NCI-H1105 (cell line): ENCODE results near the gene TNS3.

Experiments used
- DNase-seq: peaks from one replicate; lab custom pipeline; 2025; lab: John Stamatoyannopoulos, UW

The TNS3 gene

DNA sequence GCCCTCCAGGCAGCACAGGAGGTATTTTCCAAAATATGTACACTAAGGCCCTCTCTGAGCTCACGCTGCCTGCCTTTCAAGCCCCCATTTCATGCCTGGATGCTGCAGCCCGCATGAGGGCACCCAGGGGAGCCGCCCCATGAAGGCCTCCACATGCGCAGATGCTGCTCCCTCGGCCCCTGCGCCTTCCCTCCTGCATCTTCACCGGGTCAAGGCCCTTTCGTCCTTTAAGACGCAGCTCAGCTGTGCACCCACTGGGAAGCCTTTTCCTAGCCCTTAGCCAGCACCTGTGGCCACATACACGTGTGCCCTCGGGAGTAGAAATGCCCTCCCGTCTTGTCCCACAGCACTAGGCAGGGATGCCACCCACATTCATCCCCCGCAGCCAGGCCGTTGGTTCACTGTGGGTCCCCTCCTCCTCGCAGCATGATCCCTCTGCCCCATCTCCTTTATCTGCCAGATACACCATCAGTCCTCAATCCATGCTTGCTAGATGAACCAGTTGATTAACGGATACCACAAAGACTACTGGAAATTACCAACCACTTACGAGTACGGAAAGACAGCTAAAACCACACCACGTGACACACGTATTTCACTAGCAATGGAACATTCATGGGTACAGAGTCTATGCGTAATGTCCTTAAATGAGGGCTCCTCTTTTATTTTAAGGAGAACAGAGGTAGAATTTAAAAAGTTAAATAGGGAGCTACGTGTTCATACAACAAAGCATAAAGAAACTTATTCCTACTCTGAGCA is 278.0 kb downstream of the TNS3 start:
- DNase-seq = no peak

DNA sequence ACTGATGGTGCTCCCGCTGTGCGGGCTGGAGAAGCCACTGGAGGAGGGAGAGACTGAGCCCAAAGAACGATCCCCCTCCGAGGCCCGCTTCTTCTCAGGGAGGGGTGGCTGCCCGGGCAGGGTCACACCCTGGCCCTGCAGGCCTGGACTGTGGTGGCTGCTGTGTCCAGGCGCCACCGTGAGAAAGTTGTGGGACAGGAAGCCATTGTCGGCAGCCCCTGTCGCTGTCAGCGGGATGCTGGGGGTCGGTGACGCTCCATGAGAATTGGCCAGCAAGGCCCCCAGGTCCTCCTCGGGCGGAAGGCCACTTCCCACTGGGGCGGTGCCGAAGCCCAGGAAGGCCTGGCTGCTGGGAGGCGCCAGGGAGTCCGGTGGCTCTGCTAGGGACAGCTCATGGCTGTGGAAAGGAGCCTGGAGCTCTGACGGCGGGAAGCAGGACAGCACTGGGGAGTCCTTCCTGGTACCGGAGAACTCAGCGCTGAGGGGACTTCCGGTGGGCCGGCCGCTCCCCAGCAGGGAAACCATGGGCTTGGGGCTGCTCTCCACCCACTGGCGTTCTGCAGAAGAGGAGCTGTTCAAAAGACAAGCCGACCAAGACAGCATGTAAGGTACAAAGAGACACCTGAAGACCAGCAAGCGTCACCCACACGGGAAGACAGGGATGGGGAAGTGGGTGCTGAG is 278.8 kb downstream of the TNS3 start:
- no peak for DNase-seq

DNA sequence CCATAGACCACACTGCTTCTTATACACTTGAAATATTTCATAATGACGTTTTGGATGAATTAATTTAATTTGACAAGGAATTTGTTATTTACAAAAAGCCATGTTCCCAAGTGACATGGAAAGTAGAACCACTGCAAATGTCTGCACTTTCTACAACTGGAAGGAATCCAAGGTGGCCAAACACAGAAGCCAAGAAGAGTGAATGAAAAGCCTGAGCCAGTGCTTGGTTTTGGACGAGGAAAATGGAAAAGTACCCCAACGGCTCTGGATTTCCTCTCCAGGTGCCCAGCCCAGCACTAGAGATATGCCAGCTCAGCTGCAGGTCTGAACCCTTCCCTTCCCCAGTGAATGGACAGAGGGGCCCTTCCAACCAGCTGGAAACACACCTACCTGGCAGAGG is 279.4 kb downstream of the TNS3 start:
- DNase-seq = no peak

DNA sequence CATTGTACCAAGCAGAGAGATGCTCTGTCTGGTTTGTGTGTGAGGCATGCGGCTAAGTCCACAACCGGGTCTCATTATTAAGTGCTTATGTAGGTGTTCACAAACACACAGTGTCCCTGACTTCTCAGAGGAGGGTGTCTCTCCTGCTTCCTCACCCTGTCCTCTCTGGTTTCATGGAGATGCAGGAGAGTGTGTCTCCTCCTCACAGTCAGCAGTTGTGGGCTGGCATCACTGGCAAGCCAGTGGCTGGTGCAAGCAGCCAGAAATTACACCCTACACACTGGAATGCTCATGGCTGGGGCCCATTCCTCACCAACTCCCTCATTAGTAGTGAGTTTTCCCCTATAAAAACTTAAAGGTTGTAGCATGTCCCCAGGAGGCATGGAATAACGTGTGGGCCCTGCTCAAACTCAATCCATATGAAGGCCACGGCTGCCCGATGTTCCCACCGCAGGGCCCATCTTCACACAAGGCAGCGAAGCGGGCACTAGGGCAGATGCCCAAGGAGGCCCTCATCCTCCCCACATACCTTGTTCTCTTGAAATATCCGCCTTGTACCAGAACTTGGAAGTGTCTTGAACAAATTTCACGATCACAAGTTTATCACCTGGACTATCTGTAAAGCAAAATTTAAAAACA is 280.1 kb downstream of the TNS3 start:
- DNase-seq = no peak

GRCh38 chr7:47301105-47301477 is 280.8 kb downstream of the TNS3 start:
- no peak for DNase-seq

DNA sequence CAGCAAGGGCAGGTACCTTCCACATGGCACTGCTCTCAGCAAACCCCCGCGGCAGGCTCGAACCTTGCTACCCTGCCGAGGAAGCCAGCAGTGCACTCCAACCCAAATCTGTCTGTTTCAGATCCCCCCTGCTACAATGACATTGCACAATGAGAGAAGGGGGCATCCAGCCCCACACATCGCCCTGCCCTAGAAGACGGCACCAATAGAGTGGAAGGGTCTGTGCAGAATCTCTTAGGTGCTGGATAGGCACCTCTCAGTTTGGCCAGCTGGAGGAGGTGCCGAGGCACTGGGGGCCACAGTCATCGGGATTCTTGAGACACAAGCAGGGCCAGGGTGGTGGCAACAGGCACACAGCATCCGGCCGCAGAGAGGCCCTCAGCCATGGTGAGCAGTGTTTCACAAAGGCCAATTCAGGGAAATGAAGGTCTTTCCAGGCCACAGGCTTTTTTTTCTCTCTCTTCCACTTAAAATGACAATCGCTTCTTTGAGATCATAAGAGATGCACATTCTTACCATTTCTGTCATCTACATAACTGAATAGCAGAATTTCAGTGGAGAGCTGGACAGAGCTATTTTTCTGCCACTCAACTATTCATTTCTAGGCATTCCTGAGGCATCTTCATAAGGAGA is 281.3 kb downstream of the TNS3 start:
- DNase-seq = no peak

GRCh38 chr7:47299496-47299895 is 282.4 kb downstream of the TNS3 start:
- no peak for DNase-seq

DNA sequence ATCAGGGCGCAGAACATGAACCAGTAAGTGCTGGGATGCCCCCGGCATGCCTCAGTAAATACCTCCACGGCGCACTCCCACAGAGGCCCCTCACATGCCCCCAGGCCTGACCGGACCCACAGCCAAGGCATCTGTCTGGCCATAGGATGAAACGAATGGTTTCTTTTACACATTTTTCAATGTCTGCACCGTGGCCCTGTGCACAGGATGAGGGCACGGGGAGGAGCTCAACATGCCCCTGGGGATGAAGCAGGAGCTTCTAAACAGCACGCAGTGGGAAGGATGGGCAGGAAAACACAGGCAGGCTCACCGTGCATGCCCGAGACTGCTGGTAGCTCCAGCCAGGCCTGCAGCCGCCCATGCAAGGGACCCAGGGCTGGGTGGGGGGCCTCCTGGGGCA is 283.3 kb downstream of the TNS3 start:
- DNase-seq = no peak

- DNase-seq = no peak
Observed at GRCh38 chr7:47297120-47297519, 284.8 kb downstream of the TNS3 start.

DNA sequence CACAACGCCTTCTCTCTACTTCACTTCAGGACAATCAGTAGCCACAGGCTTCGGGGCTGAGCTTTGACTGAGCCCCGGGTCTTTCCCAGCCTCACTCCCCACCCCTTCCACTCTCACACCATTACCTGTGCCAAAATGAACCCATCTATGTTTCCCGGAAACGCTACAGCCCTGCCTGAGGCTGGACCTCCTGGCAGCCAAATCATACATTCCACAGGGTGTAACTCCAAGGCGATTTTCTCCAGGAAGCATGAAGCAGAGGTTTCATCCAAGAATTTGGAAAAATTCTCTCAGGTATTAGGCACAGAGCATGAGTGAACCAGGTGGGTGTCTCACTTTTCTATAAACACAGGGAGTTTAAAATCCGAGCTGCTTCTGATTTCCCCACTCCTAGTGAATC is 286.3 kb downstream of the TNS3 start:
- no peak for DNase-seq

DNA sequence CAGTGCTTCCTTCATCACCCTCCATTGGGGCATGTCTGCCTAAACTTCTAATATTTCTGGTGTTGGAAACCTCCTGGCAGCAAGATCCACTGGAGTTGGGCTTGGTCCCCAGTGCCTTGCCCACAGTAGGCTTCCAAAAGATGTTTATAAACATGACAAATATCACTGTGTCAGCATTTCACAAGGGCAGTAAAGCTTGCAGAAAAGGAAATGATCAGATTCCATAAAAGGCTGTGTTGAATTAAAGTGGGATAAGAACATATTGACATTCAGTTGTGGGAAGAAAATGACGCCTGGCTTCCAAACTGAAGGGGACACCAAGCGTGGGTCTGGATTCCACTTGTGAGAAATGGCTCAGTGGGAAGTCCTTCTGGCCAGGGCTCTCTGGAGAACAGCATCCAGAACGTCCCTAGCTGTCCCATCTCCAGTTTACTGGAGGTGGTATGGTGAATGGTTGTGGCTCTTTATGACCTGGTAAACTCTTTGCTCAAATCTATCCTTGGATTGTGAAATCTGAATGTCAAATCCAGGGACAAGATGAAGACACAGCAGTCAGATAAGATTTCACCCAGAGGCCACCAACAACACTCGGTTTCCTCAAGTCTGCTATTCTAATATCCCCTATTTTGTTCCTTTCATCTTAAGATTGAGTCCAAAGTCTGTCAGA is 287.2 kb downstream of the TNS3 start:
- no peak for DNase-seq

GRCh38 chr7:47293884-47294555 is 287.9 kb downstream of the TNS3 start:
- DNase-seq = no peak

DNA sequence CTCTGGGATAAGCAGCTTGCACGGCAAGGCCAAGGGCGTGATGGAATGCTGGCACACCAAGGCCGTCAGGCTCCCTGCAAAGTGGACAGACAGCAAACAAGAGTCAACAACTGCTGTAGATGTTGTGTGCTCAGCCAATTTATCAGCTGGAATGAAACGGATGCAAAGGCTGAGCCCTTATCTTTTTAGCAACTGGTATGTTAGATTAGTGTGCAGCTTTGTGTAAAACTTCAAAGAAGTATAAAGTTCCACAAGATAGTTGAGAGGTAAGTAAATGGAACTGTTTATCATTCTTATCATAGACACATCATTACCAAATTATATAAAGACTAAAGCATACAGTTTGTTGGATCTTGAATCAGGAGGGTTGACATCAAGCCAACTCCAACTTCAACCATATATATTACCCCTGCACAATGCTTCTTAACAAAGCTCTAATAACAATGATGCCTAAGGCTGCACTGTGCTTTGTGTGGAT is 289.0 kb downstream of the TNS3 start:
- no peak for DNase-seq

DNA sequence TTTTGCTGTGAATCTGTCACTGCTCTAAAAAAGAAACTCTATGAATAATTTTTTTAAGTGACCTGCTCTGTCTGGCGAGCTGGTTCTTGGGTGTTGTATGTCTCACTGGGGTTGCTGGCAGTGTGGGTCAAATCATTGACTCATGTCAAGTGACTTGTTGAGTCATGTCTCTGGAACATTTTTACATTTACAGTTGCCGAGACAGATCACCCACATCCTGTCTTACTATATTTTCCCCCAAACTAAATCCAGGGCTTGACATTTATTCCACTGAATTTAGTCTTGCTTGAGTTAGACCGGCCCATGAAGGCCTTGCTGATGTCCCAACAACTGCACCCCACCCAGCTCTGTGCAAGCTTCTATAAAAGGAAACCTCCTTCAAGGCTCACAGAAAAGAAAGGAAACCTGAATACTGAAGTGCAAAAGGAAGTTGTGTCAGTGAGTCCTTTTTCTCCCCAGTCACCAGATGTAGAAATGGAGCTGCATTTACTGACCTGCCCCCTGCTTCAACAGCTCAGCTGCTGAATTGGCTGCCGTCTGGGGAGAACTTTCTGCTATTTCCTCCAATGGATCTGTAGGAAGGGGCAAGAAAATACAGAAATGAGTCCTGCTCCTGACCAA is 290.3 kb downstream of the TNS3 start:
- DNase-seq = no peak

DNA sequence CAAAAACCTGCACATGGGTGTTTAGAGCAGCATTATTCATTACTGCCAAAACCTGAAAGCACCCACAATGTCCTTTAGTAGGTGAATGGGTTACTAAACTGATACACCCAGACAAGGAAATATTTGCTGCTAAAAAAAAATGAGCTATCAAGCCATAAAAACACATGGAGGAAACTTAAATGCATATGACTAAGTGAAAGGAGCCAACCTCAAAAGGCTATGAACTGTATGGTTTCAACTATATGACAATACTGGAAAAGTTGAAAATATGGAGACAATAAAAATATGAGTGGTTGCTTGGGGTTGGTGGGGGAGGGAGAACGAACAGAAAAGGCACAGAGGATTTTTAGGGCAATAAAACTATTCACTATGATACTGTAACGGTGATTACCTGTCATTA is 291.0 kb downstream of the TNS3 start:
- DNase-seq = no peak

DNA sequence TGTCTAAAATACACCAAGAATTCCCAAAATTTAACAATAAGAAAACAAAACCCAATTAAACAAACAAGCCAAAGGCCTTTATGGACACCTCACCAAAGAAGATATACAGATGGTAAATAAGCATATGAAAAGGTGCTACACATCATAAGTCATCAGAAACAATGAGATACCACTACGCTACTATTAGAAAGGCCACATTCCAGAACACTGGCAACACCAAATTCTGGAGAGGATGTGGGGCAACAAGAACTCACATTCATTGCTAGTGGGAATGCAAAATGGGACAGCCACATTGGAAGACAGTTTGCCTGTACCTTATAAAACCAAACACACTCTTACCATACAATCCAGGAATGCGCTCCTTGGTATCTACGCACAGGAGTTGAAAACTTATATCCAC is 291.4 kb downstream of the TNS3 start:
- no peak for DNase-seq

DNA sequence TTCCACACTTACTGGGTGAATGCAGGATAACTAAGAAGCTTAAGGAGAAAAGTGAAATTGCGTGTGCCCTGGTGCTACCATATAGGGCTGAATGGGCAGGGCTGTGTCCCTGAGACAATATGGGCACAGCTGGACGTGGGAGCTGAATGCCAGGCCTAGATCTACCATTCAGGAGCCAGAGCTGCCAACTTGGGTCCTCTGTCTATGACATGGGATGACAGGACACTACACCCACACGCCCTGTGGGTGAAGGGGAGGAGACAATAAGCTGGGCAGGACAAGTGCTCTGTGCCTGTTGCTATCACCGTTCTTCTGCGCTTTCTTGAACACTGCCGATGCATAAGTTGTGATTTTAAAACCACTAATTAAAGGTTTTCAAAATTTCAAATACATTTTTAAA is 293.9 kb downstream of the TNS3 start:
- DNase-seq = no peak

GRCh38 chr7:47285860-47286491 is 295.9 kb downstream of the TNS3 start:
- no peak for DNase-seq

DNA sequence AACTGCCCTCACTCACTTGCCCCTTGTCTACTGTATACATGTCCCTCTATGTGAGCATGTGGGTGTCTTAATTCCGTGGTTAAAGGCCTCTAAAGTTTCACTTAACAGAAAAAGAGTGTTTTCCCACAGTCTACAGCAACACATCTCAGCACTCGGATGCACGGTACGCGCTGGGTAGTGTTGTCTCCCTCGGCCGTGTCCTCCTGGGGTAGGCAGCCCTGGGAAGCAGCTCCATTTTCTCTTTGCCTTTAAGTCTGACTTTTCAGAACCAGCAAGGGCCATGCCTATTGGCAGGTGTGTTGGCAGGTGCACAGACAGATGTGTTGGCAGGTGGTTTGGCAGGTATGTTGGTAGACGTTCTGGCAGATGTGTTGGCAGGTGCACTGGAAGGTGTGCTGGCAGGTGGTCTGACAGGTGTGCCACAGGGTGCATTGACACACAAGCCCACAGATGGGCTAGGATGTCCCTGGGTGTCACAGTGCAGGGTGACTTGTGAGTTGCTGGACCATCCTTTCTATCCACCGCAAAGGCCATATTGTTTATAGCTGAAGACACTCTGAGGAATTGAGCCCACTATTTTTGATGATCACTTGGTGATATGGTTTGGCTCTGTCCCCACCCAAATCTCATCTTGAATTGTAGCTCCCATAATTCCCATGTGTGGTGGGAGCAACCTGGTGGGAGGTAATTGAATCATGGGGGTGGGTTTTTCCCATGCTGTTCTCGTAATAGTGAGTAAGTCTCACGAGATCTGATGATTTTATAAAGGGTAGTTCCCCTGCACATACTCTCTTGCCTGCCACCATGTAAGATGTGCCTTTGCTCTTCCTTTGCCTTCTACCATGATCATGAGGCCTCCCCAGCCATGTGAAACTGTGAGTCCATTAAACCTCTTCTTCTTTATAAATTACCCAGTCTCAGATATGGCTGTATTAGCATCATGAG is 296.9 kb downstream of the TNS3 start:
- no peak for DNase-seq
